Measurements from ENCODE around the gene LMO1.

DNA sequence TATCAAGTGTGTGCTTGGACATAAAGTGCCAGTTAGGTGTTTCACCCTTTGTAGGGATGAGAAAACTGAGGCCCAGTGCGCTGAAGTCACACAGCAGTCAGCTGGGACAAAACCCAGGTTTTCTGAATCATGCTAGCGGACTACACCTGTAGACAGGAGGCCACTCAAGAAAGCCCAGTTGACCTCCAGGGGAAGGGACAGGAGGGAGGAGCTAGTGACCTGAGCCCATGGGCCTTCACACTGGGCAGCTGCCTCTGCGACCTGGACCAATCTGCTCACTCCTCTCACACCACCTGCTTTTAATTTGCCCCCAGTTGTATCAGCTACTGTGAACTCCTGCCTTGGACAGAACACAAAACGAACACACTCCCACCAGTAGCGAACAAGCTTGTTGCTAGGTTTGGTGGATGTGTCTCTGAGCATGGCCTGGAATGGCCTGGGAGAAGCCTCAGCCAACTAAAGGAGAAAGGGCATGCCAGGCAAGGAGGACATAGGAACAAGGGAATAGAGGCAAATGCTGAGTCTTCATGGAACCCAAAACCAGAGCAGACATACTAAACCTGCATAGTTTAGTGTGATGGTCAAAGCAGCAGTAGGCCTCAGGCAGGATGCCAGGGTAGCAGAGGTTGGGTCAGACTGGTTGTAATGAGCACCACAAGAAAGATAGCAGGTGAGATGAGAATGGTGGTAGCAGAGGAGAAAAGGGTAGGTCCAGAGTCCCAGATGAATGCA, 7.2 kb downstream of the LMO1 start:
- TF ChIP-seq, protein P1, sequence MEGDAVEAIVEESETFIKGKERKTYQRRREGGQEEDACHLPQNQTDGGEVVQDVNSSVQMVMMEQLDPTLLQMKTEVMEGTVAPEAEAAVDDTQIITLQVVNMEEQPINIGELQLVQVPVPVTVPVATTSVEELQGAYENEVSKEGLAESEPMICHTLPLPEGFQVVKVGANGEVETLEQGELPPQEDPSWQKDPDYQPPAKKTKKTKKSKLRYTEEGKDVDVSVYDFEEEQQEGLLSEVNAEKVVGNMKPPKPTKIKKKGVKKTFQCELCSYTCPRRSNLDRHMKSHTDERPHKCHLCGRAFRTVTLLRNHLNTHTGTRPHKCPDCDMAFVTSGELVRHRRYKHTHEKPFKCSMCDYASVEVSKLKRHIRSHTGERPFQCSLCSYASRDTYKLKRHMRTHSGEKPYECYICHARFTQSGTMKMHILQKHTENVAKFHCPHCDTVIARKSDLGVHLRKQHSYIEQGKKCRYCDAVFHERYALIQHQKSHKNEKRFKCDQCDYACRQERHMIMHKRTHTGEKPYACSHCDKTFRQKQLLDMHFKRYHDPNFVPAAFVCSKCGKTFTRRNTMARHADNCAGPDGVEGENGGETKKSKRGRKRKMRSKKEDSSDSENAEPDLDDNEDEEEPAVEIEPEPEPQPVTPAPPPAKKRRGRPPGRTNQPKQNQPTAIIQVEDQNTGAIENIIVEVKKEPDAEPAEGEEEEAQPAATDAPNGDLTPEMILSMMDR (IDR thresholded peaks at IDR 0.05): no peak
- TF ChIP-seq POLR2A (IDR thresholded peaks at IDR 0.05): no peak
